Breast epithelium (tissue), 4 donors: Measurements from ENCODE around the gene PCNX1. TPM values are rescaled to one million over a fixed set of nuclear protein-coding genes. Genes with fewer than 3 reads are reported as not detected.

ENCODE experiments used
- DNase-seq, 2 donors: peaks; one replicate each; pipeline ENCODE4 v3.0.0-alpha.2; 2019; ENCODE audit warnings: low spot score in 2 of 2
- H3K27ac ChIP-seq, 2 donors: fragments of 200-600 bp; sonication (generic) in 1 of 2; one replicate each; pipeline ENCODE4 v1.5.1; 2016 to 2019; ENCODE audit warnings: mild to moderate bottlenecking in 1 of 2
- H3K27me3 ChIP-seq, 2 donors: fragments of 200-600 bp; sonication (generic) in 1 of 2; one replicate each; pipeline versions ENCODE4 v1.5.1 to v1.6.0; 2017 to 2019; ENCODE audit warnings: control low read depth in 1 of 2, mild to moderate bottlenecking in 1 of 2
- H3K36me3 ChIP-seq: fragments of 200-600 bp; one replicate; pipeline ENCODE4 v1.5.1; 2019
- H3K4me1 ChIP-seq, 2 donors: fragments of 200-600 bp; sonication (generic); one replicate each; pipeline ENCODE4 v1.5.1; 2016 to 2019; ENCODE audit warnings: control low read depth in 1 of 2
- H3K4me3 ChIP-seq, 3 donors: fragments of 200-600 bp; sonication (generic); 1 replicate in 2 of 3; 2 replicates in 1 of 3; pipeline ENCODE4 v1.5.1; 2016 to 2019; ENCODE audit warnings: mild to moderate bottlenecking in 3 of 3, moderate library complexity in 2 of 3
- H3K9me3 ChIP-seq, 2 donors: fragments of 200-600 bp; sonication (generic) in 1 of 2; one replicate each; pipeline ENCODE4 v1.5.1; 2016 to 2019; ENCODE audit warnings: control low read depth in 1 of 2
- POLR2A ChIP-seq: fragments of 450-650 bp; IDR thresholded peaks from one replicate; pipeline ENCODE4 v1.6.1; 2016; ENCODE audit warnings: antibody characterized with exemption, mild to moderate bottlenecking, moderate library complexity
- POLR2AphosphoS5 ChIP-seq, 3 donors: sonication (generic); formaldehyde crosslinking; IDR thresholded peaks; one replicate each; pipeline ENCODE4 v1.6.1; 2017; ENCODE audit warnings: antibody characterized with exemption in 3 of 3
- intact Hi-C: fragments of 100-400 bp; cut with DNase I; formaldehyde crosslinking; loops from one replicate; pipeline ENCODE4 v1.15.1; 2023; ENCODE audit warnings: low total_unique reads
- total RNA-seq, 3 donors: library from RNA; depleted of rRNA; stranded (reverse); fragments of >200 nt; gene quantifications; one replicate each; pipeline ENCODE4 v1.1.0, GENCODE V29; 2016
- TF ChIP-seq, protein P1 (sequence below), 3 donors: fragments of 450-650 bp; IDR thresholded peaks; one replicate each; pipeline ENCODE4 v1.5.1; 2016 to 2017; ENCODE audit warnings: antibody characterized with exemption in 3 of 3, mild to moderate bottlenecking in 3 of 3, moderate library complexity in 3 of 3

Gene PCNX1
- total RNA-seq, 3 donors from 2014 or later: 61.8 to 105 (median 92.5) TPM

DNA sequence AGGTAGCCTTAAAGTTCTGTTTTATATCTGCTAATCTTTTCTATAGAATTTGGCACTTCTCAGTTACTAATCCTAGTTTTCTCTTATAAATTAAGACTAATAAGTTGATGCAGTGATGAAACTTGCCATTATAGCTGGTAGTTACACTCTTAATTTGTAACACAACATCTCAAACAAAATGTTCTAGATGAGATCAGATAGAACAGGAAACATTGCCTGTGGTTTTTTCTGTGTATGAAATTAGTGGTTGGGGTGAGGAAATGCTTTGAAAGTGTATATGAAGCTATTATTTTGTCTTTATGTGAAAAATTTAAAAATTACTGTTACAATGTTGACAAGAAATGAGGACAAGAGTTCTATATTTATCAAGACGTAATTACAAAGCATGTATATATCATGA lies 91.9 kb downstream of the PCNX1 start:
- H3K4me3 ChIP-seq: no peak overlapping the region
- no peaks in the 10 kb centered on the region for H3K4me1 ChIP-seq
- H3K27ac ChIP-seq: no peak overlapping the region
- intact Hi-C loops: no loop called here
- H3K36me3 ChIP-seq: no peaks in the 10 kb centered on the region
- no peaks in the 10 kb centered on the region for H3K27me3 ChIP-seq
- no peak for DNase-seq
- no peaks in the 10 kb centered on the region for H3K9me3 ChIP-seq
- TF ChIP-seq POLR2A (no peak), POLR2AphosphoS5 (IDR thresholded peaks at IDR 0.05) (no peak)
- TF ChIP-seq, protein P1, sequence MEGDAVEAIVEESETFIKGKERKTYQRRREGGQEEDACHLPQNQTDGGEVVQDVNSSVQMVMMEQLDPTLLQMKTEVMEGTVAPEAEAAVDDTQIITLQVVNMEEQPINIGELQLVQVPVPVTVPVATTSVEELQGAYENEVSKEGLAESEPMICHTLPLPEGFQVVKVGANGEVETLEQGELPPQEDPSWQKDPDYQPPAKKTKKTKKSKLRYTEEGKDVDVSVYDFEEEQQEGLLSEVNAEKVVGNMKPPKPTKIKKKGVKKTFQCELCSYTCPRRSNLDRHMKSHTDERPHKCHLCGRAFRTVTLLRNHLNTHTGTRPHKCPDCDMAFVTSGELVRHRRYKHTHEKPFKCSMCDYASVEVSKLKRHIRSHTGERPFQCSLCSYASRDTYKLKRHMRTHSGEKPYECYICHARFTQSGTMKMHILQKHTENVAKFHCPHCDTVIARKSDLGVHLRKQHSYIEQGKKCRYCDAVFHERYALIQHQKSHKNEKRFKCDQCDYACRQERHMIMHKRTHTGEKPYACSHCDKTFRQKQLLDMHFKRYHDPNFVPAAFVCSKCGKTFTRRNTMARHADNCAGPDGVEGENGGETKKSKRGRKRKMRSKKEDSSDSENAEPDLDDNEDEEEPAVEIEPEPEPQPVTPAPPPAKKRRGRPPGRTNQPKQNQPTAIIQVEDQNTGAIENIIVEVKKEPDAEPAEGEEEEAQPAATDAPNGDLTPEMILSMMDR (IDR thresholded peaks at IDR 0.05): no peak

- TF ChIP-seq POLR2A (no peak), POLR2AphosphoS5 (IDR thresholded peaks at IDR 0.05) (no peak)
- TF ChIP-seq, protein P1 (IDR thresholded peaks at IDR 0.05): no peak
- no peaks in the 10 kb centered on the region for H3K4me1 ChIP-seq
- no peak for DNase-seq
- no peaks in the 10 kb centered on the region for H3K9me3 ChIP-seq
- intact Hi-C loops: no loop called here
- no peak overlapping the region for H3K27ac ChIP-seq
- no peaks in the 10 kb centered on the region for H3K27me3 ChIP-seq
- H3K36me3 ChIP-seq: no peaks in the 10 kb centered on the region
- no peak overlapping the region for H3K4me3 ChIP-seq
Observed at GRCh38 chr14:71000091-71000490, 92.8 kb downstream of the PCNX1 start.

- intact Hi-C loops: no loop called here
- no peaks in the 10 kb centered on the region for H3K27me3 ChIP-seq
- TF ChIP-seq POLR2AphosphoS5 (IDR thresholded peaks at IDR 0.05) (no peak), POLR2A (no peak)
- TF ChIP-seq, protein P1 (IDR thresholded peaks at IDR 0.05): no peak
Observed at GRCh38 chr14:71001742-71002141, 94.5 kb downstream of the PCNX1 start.

GRCh38 chr14:71003156-71003555 lies 95.9 kb downstream of the PCNX1 start:
- intact Hi-C loops: no loop called here
- no peak for TF ChIP-seq POLR2A
- TF ChIP-seq, protein P1 (IDR thresholded peaks at IDR 0.05): no peak
- TF ChIP-seq POLR2AphosphoS5 (IDR thresholded peaks at IDR 0.05): no peak
- no peak for DNase-seq

More at GRCh38 chr14:71001742-71002141, 94.5 kb downstream of the PCNX1 start:
- Histone ChIP-seq H3K36me3 (no peaks in the 10 kb centered on the region), H3K4me3 (no peak overlapping the region), H3K27ac (no peak overlapping the region), H3K4me1 (no peaks in the 10 kb centered on the region), H3K9me3 (no peaks in the 10 kb centered on the region)
- no peak for DNase-seq

DNA sequence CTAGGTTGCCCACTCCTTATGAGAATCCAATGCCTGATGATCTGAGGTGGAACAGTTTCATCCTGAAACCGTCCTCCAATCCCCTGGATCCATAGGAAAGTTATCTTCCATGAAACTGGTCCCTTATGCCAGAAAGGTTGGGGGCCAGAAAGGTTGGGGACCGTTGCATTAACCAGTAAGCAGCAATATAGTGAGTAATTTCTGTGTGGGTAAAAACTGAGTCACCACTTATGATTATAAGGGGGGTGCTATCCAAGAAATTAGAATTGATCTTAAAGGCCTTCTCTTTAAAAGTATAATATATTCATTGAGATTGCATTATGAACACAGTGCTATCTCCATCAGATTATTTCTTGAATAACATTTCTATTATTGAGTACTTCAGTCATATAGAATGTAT lies 97.2 kb downstream of the PCNX1 start:
- no peak for TF ChIP-seq POLR2AphosphoS5 (IDR thresholded peaks at IDR 0.05)
- TF ChIP-seq, protein P1 (IDR thresholded peaks at IDR 0.05): no peak
- no peak for TF ChIP-seq POLR2A
- no peaks in the 10 kb centered on the region for H3K27me3 ChIP-seq
- intact Hi-C loops: no loop called here
- no peak for DNase-seq
- H3K4me1 ChIP-seq: no peaks in the 10 kb centered on the region
- no peak overlapping the region for H3K4me3 ChIP-seq
- H3K36me3 ChIP-seq: no peaks in the 10 kb centered on the region
- no peak overlapping the region for H3K27ac ChIP-seq
- H3K9me3 ChIP-seq: no peaks in the 10 kb centered on the region

More at GRCh38 chr14:71003156-71003555, 95.9 kb downstream of the PCNX1 start:
- no peaks in the 10 kb centered on the region for H3K4me1 ChIP-seq
- H3K27ac ChIP-seq: no peak overlapping the region
- no peaks in the 10 kb centered on the region for H3K9me3 ChIP-seq
- no peak overlapping the region for H3K4me3 ChIP-seq
- H3K27me3 ChIP-seq: no peaks in the 10 kb centered on the region
- H3K36me3 ChIP-seq: no peaks in the 10 kb centered on the region
